GM21381 (cell line): ENCODE results near the gene CFAP61.
"Not testable (repeated sequence)": the region's sequence is repeated elsewhere in the genome, so short reads cannot be mapped to it uniquely, and the experiment has no call there.

Experiments
- ATAC-seq: cut with Tn5 transposase; IDR thresholded peaks from one replicate; pipeline ENCODE4 v1.9.1; 2021; ENCODE audit warnings: mild to moderate bottlenecking, moderate library complexity; ENCODE audit not compliant: unreplicated experiment

The CFAP61 gene

GRCh38 chr20:20085071-20085470 is 32.7 kb downstream of the CFAP61 start:
- no peak for ATAC-seq

DNA sequence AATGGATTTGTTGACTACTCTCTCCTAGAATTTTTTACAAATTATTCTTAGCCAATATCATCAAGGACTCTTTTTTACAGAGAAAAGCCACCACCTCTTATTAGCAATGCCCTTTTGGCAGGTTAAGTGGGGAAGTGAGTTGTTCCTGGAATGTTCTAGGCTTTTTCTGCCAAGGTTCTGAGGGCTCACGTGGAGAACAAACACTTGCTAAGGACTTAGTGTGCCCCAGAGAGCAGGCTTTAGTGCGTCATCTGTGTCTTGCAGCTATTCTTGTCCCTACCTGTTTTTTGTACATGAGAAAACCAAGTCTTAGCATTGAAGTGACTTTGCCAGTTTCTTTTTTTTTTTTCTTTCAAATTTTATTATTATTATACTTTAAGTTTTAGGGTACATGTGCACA is 33.5 kb downstream of the CFAP61 start:
- ATAC-seq, result no peak

GRCh38 chr20:20089018-20089417 is 36.7 kb downstream of the CFAP61 start:
- no peak for ATAC-seq

- no peak for ATAC-seq
These were observed 37.6 kb downstream of the CFAP61 start for GRCh38 chr20:20089939-20090338.

- no peak for ATAC-seq
These were observed 40.5 kb downstream of the CFAP61 start for GRCh38 chr20:20092827-20093226.

- no peak for ATAC-seq
These were observed 42.1 kb downstream of the CFAP61 start for GRCh38 chr20:20094410-20094809.

DNA sequence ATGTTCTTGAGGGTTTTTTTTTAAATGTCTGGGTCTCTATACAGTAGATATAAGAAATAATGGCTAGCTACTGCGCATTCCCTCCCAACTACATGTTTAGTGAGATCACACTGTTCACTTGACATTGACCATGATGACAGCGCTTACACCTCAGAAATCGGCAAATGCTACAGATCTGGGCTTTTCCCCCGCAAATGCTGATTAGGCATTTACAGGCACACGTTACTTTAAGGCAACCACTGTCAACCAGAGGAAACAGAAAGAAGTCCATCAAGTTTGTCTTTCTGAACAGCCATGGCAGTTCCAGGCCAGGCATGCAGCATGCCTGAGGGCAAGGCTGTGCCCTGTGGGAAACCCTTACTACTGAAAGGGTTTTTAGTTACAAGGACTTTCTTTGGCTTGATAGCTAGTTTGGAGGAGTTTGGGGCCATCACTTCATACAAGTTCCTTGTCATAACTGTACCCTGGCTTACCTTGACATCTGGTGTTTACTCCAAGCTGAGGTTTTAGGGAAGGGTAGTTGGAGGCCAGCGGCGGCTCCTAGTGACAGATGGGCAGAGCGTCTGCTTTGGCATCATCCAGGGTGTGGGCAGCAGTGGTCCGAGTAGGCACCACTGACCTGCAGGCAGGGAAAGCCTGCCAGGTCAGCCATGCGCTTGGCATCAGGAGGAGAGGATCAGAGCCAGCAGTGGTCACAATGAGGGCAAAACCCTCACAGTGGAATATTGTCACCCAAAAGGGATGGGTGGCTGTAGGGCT is 43.0 kb downstream of the CFAP61 start:
- no peak for ATAC-seq

- ATAC-seq, result no peak
These were observed 44.1 kb downstream of the CFAP61 start for GRCh38 chr20:20096421-20096820.

DNA sequence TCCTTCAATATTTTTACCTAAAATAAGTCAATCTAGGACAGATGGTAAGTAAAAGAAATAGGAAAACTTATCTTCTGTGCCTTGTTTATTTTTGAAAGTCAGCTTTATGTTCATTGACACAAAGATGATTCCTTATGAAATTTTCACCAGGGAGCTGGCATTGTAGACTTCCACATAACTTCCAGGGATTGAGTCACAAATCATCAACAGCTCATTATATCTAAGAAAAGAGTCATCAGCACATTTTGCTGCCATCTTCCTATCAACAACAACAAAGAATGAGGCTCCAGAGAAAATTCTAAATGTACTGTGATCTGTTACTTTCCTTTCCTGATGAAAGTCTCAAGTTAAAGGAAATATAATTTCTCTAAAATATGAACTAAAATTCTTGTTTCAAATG is 48.5 kb downstream of the CFAP61 start:
- ATAC-seq, result no peak

DNA sequence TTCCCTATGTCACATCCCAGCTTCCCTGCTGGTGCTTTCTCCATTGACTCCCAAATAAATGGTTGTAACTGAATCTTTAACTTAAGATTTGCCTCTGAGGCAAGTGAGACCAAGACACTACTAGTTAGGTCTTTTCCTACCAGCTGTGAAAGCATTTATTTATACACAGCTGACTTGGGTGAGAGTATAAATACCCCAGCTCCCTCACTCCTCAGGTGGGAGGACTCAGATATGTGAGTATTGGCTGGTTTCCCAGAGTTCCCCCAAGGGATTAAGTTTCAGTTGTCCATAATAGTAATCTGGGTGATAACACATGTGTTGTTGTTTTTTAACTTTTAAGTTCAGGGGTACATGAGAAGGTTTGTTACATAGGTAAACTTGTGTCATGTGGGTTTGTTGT is 49.8 kb downstream of the CFAP61 start:
- ATAC-seq, result no peak

DNA sequence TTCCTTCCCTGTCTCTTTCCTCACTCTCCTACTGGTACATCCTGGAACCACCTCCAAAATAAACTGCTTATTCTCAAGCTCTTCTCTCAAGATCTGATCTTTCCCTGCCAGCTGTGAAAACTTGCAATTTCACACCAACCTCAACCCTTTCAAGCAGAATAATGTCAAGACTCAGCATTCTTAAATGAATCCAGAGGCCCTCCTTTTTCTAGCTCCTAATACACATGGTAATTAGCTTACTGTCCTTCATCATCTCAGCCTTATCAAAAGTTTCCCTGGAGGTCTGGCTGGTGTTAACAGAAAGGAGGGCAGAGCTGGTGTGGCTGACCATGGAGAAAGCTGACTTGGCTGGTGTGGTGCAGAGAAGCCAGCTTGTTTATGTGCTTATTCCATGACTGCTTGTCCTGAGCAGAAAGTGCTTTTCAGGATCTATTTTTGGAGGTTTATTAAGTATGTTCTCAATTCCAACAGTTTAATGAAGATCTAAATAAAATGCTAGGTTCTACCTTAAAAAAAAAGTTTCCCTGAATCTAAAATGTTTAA is 50.5 kb downstream of the CFAP61 start:
- ATAC-seq, result no peak

GRCh38 chr20:20103486-20103885 is 51.2 kb downstream of the CFAP61 start:
- no peak for ATAC-seq

- ATAC-seq, result not testable (repeated sequence)
These were observed 70.9 kb downstream of the CFAP61 start for GRCh38 chr20:20123187-20123586.

DNA sequence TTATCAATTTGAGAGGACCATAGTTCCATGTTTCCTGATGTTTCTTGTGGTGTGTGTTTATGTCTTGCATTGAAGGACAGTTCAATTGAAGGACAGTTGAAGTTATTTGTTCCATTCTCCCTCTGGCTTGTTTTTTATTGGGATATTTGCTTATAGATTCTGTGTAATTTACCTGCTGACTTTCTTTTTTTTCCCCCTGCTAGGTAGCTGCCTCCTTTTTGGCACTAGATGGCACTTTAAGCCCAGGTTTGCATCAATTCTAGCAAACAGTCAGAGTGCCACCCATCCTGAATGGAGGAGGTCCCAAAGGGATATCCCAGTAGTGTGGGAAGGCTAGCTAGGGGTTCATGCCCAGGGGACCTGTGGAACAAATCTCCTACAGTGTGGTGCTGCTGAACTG is 78.1 kb downstream of the CFAP61 start:
- no peak for ATAC-seq

GRCh38 chr20:20134941-20135575 is 82.7 kb downstream of the CFAP61 start:
- ATAC-seq, result no peak

DNA sequence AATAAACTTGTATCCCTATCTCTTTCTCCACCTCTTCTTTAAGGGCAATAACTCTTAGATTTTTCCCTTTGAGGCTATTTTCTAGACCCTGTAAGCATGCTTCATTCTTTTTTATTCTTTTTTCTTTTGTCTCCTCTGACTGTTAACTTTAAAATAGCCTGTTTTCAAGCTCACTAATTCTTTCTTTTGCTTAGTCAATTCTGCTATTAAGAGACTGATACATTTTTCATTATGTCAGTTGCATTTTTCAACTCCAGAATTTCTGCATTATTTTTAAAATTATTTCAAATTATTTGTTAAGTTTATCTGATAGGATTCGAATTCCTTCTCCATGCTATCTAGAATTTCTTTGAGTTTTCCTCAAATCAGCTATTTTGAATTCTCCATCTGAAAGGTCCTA is 84.0 kb downstream of the CFAP61 start:
- no peak for ATAC-seq

DNA sequence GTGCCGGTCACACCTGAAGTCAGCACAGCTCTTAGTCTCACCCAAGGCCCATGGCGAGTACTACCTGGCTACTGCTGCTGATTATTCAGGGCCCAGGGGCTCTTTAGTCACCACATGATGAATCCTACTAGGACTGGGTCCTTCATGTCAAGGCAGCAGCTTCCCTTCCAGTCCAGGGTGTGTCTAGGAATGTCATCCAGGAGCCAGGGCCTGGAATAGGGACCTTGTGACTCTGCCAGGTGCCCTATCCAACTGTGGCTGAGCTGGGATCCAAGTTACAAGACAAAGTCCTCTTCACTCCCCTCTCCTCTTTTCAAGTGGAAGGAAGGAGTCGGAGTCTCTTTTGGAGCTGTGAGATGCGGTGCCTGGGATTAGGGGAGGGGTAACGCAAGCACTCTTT is 85.5 kb downstream of the CFAP61 start:
- no peak for ATAC-seq

DNA sequence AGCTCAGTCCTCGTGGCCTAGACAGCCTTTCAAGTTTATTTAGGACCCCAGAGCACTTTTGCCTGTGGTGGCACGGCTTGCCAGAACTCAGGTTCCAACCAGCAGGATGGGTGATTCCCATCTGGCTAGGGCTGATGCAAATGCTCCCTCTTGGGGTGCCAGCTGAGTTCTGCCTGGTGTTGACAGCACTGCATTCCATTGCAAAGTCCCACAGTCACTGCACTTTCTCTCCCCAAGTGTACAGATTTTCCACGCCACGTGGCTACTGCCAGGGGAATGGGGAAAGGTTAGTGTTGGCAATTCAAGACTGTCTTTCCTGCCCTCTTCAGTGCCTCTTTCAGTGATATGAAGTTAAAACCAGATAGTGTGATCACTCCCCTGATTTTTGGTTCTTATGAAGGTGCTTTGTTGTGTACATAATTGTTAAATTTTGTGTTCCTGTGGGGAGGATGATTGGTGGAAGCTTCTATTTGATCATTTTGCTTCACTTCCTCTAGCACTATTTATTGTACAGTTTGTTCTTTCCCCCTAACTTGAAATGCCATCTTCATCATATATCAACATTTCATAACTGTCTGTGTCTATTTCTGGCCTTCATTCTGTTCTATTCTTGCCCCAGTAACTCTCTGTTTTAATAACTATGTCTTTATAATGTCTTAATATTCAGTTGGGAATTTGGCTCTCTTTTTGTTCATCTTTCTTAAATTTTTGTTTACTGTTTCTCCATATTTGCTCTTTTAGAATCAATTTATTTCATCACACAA is 86.2 kb downstream of the CFAP61 start:
- no peak for ATAC-seq

- no peak for ATAC-seq
These were observed 87.1 kb downstream of the CFAP61 start for GRCh38 chr20:20139403-20139802.

DNA sequence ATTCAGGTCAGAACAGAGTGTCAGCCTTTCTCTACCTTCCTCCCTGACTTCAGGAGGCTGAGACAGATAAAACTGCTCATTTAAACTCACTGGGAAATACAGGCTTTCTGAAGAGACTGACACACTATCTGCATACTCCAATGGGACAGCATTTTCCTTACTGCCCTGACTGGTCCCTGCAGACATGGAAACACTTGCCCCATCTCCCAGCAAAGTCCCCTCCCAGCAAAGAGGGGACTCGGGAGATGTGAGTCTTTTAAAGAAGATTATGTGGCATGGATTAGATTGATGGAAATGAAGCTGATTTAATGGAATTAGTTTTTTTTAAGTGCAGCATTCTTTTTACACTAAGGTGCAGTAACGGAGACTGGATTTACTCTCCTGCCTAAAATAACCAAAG is 90.8 kb downstream of the CFAP61 start:
- no peak for ATAC-seq

- ATAC-seq, result no peak
These were observed 91.3 kb downstream of the CFAP61 start for GRCh38 chr20:20143646-20144045.

DNA sequence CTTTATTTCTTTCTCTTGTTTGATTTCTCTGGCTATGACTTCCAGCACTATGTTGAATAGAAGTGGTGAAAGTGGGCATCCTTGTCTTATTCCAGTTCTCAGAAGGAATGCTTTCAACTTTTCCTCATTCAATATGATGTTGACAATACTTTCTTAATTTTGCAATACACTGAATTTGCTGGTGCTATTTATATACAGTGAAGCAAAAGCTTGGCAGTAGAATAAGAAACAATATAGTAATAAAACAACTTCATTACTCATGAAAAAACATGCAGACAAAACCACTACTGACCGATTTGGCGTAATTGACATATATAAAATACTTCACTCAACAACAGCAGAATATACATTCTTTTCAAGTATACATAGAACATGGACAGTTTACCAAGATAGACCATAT is 96.4 kb downstream of the CFAP61 start:
- no peak for ATAC-seq
